OCI-LY3 (cell line): ENCODE measurements around the gene GPBAR1.

Experiments used
- H2AFZ ChIP-seq: fragments of 200-600, 300-600 bp; shearing (Covaris generic); 2 replicates; pipeline ENCODE4 v1.6.0; 2014; ENCODE audit warnings: antibody characterized with exemption, low read depth, low read length
- H3K27ac ChIP-seq: fragments of 200-600, 300-600 bp; sonication (generic); 2 replicates; pipeline ENCODE4 v1.5.1; 2014; ENCODE audit warnings: mild to moderate bottlenecking, low read length, moderate library complexity, mixed read lengths
- H3K27me3 ChIP-seq: fragments of 200-600, 300-600 bp; sonication (generic); 2 replicates; pipeline ENCODE4 v1.6.1; 2014; ENCODE audit warnings: low read depth, low read length, mixed read lengths
- H3K36me3 ChIP-seq: fragments of 200-600, 300-600 bp; sonication (generic); replicated peaks from 2 replicates; pipeline ENCODE3; 2014; ENCODE audit warnings: low read depth, low read length, mixed read lengths
- H3K4me1 ChIP-seq: fragments of 300-600, 200-600 bp; sonication (generic); 2 replicates; pipeline ENCODE4 v1.6.1; 2014; ENCODE audit warnings: low read length, mixed read lengths
- H3K4me2 ChIP-seq: fragments of 200-600, 300-600 bp; sonication (generic); 2 replicates; pipeline ENCODE4 v1.6.1; 2014; ENCODE audit warnings: low read length, mixed read lengths
- H3K4me3 ChIP-seq: fragments of 300-600, 200-600 bp; sonication (generic); 2 replicates; pipeline ENCODE4 v1.5.1; 2014; ENCODE audit warnings: antibody characterized with exemption, mild to moderate bottlenecking, low read length, moderate library complexity
- H3K79me2 ChIP-seq: fragments of 300-600, 200-600 bp; shearing (Covaris generic); 2 replicates; pipeline ENCODE4 v1.6.1; 2014; ENCODE audit warnings: mild to moderate bottlenecking, low read length, mixed read lengths
- H3K9ac ChIP-seq: fragments of 300-600, 200-600 bp; shearing (Covaris generic); 2 replicates; pipeline ENCODE4 v1.6.0; 2014; ENCODE audit warnings: mild to moderate bottlenecking, low read length, moderate library complexity
- H3K9me3 ChIP-seq: fragments of 200-600, 300-600 bp; shearing (Covaris generic); 2 replicates; pipeline ENCODE4 v1.6.1; 2014; ENCODE audit warnings: low read length, mixed read lengths; ENCODE audit not compliant: insufficient read depth
- H4K20me1 ChIP-seq: fragments of 200-600, 300-600 bp; sonication (generic); 2 replicates; pipeline ENCODE4 v1.6.1; 2016; ENCODE audit warnings: low read length, mixed read lengths; ENCODE audit not compliant: insufficient read depth
- EZH2phosphoT487 ChIP-seq: fragments of 200-600 bp; shearing (Covaris generic); IDR thresholded peaks from 2 replicates; pipeline ENCODE4 v1.6.1; 2018; ENCODE audit warnings: antibody characterized with exemption, mixed run types, low read depth
- TF ChIP-seq, protein P1 (sequence below): fragments of 200-600, 300-600 bp; sonication (generic); IDR thresholded peaks from 2 replicates; pipeline ENCODE4 v1.5.1; 2014; ENCODE audit warnings: antibody characterized with exemption, low read length, low read depth

Gene GPBAR1

GRCh38 chr2:218267259-218267658 lies 6.4 kb downstream of the GPBAR1 start:
- Histone ChIP-seq H3K4me1 (peaks cover 12% of the 10 kb centered on the region), H3K79me2 (peaks cover 6% of the 10 kb centered on the region), H4K20me1 (no peaks in the 10 kb centered on the region), H3K27me3 (no peaks in the 10 kb centered on the region), H3K36me3 (no peaks in the 10 kb centered on the region), H3K4me2 (no peak overlapping the region), H3K4me3 (no peak overlapping the region), H2AFZ (no peak overlapping the region), H3K9ac (no peak overlapping the region), H3K27ac (no peak overlapping the region), H3K9me3 (no peaks in the 10 kb centered on the region)
- TF ChIP-seq, protein P1, sequence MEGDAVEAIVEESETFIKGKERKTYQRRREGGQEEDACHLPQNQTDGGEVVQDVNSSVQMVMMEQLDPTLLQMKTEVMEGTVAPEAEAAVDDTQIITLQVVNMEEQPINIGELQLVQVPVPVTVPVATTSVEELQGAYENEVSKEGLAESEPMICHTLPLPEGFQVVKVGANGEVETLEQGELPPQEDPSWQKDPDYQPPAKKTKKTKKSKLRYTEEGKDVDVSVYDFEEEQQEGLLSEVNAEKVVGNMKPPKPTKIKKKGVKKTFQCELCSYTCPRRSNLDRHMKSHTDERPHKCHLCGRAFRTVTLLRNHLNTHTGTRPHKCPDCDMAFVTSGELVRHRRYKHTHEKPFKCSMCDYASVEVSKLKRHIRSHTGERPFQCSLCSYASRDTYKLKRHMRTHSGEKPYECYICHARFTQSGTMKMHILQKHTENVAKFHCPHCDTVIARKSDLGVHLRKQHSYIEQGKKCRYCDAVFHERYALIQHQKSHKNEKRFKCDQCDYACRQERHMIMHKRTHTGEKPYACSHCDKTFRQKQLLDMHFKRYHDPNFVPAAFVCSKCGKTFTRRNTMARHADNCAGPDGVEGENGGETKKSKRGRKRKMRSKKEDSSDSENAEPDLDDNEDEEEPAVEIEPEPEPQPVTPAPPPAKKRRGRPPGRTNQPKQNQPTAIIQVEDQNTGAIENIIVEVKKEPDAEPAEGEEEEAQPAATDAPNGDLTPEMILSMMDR: no peak
- TF ChIP-seq EZH2phosphoT487: no peak

GRCh38 chr2:218269900-218270720 lies 9.3 kb downstream of the GPBAR1 start, which contains the start of the genes AAMP and PNKD:
TSS of gene AAMP (minus strand) at chr2:218270137. CDS start at chr2:218270086, 51 bp downstream.
TSS of gene PNKD (plus strand) at chr2:218270519. CDS start at chr2:218270536, 17 bp downstream.
- H3K4me1 ChIP-seq: peaks cover 16% of the 10 kb centered on the region

GRCh38 chr2:218270721-218271486 lies 10.1 kb downstream of the GPBAR1 start:
- Histone ChIP-seq H3K36me3 (no peaks in the 10 kb centered on the region), H3K4me3 (peak overlapping the region; percentile 98), H3K79me2 (peaks cover 6% of the 10 kb centered on the region), H3K9me3 (no peaks in the 10 kb centered on the region), H4K20me1 (no peaks in the 10 kb centered on the region), H3K27ac (no peak overlapping the region), H3K27me3 (no peaks in the 10 kb centered on the region), H3K4me1 (peaks cover 16% of the 10 kb centered on the region), H3K9ac (peak overlapping the region; percentile 89), H3K4me2 (peak overlapping the region; percentile 98), H2AFZ (0 out of 2 replicates have a peak overlapping the region, but pooled peaks have one; percentile 23)
- TF ChIP-seq EZH2phosphoT487: no peak
- TF ChIP-seq, protein P1: no peak

More at GRCh38 chr2:218269900-218270720, 9.3 kb downstream of the GPBAR1 start, which contains the start of the genes AAMP and PNKD:
- Histone ChIP-seq H3K79me2 (peaks cover 6% of the 10 kb centered on the region), H2AFZ (peak within 1 kb of the TSS; percentile 23; the same call in 1 of the 2 replicates), H3K9ac (peak within 1 kb of the TSS; percentile 89), H3K4me3 (peak within 1 kb of the TSS; percentile 99), H3K36me3 (no peaks in the 10 kb centered on the region), H3K9me3 (no peaks in the 10 kb centered on the region), H4K20me1 (no peaks in the 10 kb centered on the region), H3K27ac (peak within 1 kb of the TSS; percentile 30; the same call in 1 of the 2 replicates), H3K4me2 (peak within 1 kb of the TSS; percentile 98), H3K27me3 (no peaks in the 10 kb centered on the region)
- no peak for TF ChIP-seq EZH2phosphoT487
- TF ChIP-seq, protein P1: 0 out of 2 replicates have a peak, but pooled peaks have one; percentile 8

GRCh38 chr2:218271487-218271797 lies 10.6 kb downstream of the GPBAR1 start:
- Histone ChIP-seq H3K4me1 (peaks cover 16% of the 10 kb centered on the region), H3K27me3 (no peaks in the 10 kb centered on the region), H3K27ac (no peak overlapping the region), H2AFZ (no peak overlapping the region), H3K9ac (peak overlapping the region; percentile 89; the same call in 1 of the 2 replicates), H3K4me3 (peak overlapping the region; percentile 98), H3K79me2 (peaks cover 6% of the 10 kb centered on the region), H3K4me2 (peak overlapping the region; percentile 98), H4K20me1 (no peaks in the 10 kb centered on the region), H3K9me3 (no peaks in the 10 kb centered on the region), H3K36me3 (no peaks in the 10 kb centered on the region)
- TF ChIP-seq, protein P1: no peak
- no peak for TF ChIP-seq EZH2phosphoT487
